GM23338 (cell line): ENCODE measurements around the gene RINL. TPM values are rescaled to one million over a fixed set of nuclear protein-coding genes. Genes with fewer than 3 reads are reported as not detected.

ENCODE experiments used
- ATAC-seq: fragments of 200-7000 bp; cut with Tn5 transposase; 3 replicates; pipeline ENCODE4 v1.9.1; 2020
- DNase-seq: peaks from one replicate; pipeline ENCODE4 v3.0.0-alpha.2; 2015; ENCODE audit warnings: low spot score
- H2AFZ ChIP-seq: fragments of 200-600 bp; sonication (generic); 2 replicates; pipeline ENCODE4 v1.8.0; 2016; ENCODE audit warnings: antibody characterized with exemption, mild to moderate bottlenecking, moderate library complexity
- H3F3A ChIP-seq: fragments of 200-600 bp; sonication (generic); replicated peaks from 2 replicates; pipeline ENCODE4 v1.8.0; 2017; ENCODE audit warnings: antibody characterized with exemption, mixed run types, low read depth
- H3K27ac ChIP-seq: fragments of 200-600 bp; sonication (generic); 2 replicates; pipeline ENCODE4 v1.6.1; 2016; ENCODE audit warnings: low read depth
- H3K27me3 ChIP-seq: fragments of 200-600 bp; sonication (generic); 2 replicates; pipeline ENCODE4 v1.8.0; 2016; ENCODE audit warnings: mild to moderate bottlenecking, mixed run types, moderate library complexity; ENCODE audit not compliant: insufficient read depth
- H3K36me3 ChIP-seq: fragments of 200-600 bp; sonication (generic); 2 replicates; pipeline ENCODE4 v1.8.0; 2016; ENCODE audit warnings: mild to moderate bottlenecking; ENCODE audit not compliant: insufficient read depth
- H3K4me1 ChIP-seq: fragments of 200-600 bp; sonication (generic); 2 replicates; pipeline ENCODE4 v1.8.0; 2016; ENCODE audit warnings: mild to moderate bottlenecking, moderate library complexity; ENCODE audit not compliant: insufficient read depth
- H3K4me2 ChIP-seq: fragments of 200-600 bp; sonication (generic); 2 replicates; pipeline ENCODE4 v1.7.1; 2017; ENCODE audit warnings: mixed run types
- H3K4me3 ChIP-seq: fragments of 200-600 bp; sonication (generic); 2 replicates; pipeline ENCODE4 v1.6.1; 2016; ENCODE audit warnings: mixed run types
- H3K79me2 ChIP-seq: fragments of 200-600 bp; sonication (generic); replicated peaks from 2 replicates; pipeline ENCODE4 v1.8.0; 2017; ENCODE audit warnings: mild to moderate bottlenecking; ENCODE audit not compliant: insufficient read depth
- H3K9me2 ChIP-seq: fragments of 200-600 bp; sonication (generic); 2 replicates; pipeline ENCODE4 v1.8.0; 2017; ENCODE audit not compliant: insufficient read depth
- H4K20me1 ChIP-seq: fragments of 200-600 bp; sonication (generic); replicated peaks from 2 replicates; pipeline ENCODE4 v1.8.0; 2017; ENCODE audit warnings: mild to moderate bottlenecking; ENCODE audit not compliant: insufficient read depth
- H3K27ac Mint-ChIP-seq: 2 replicates; pipeline ENCODE4 v1.8.0; 2020; ENCODE audit warnings: inconsistent platforms, mild to moderate bottlenecking, moderate library complexity, mixed read lengths
- H3K27me3 Mint-ChIP-seq: 3 replicates; pipeline ENCODE4 v1.8.0; 2022; ENCODE audit warnings: low read depth, mild to moderate bottlenecking, moderate library complexity, mixed read lengths, inconsistent platforms; ENCODE audit not compliant: insufficient read depth, poor library complexity
- H3K36me3 Mint-ChIP-seq: 3 replicates; pipeline ENCODE4 v1.8.0; 2021; ENCODE audit warnings: low read depth, mild to moderate bottlenecking, inconsistent platforms, moderate library complexity, mixed read lengths
- H3K4me1 Mint-ChIP-seq: 3 replicates; pipeline ENCODE4 v1.8.0; 2020; ENCODE audit warnings: mild to moderate bottlenecking, inconsistent platforms, mixed read lengths
- H3K4me3 Mint-ChIP-seq: 3 replicates; pipeline ENCODE4 v1.8.0; 2021; ENCODE audit warnings: moderate library complexity, mild to moderate bottlenecking, inconsistent platforms, mixed read lengths
- H3K9me3 Mint-ChIP-seq: 3 replicates; pipeline ENCODE4 v1.8.0; 2020; ENCODE audit warnings: moderate library complexity, mild to moderate bottlenecking, inconsistent platforms, mixed read lengths
- CREB1 ChIP-seq: fragments of 250-450 bp; sonication (Bioruptor Pico); IDR thresholded peaks from 2 replicates; pipeline ENCODE4 v1.5.0; 2020; ENCODE audit warnings: low read depth, mild to moderate bottlenecking, moderate library complexity
- CTCF ChIP-seq, 2 experiments: fragments of 200-600 bp in 1 of 2; sonication (generic) in 1 of 2; conservative IDR thresholded peaks; 2 replicates each; pipeline versions ENCODE4 v1.5.1 to v1.6.1; 2016 to 2017; ENCODE audit warnings: antibody characterized with exemption in 2 of 2, low read depth in 2 of 2, mild to moderate bottlenecking in 2 of 2, moderate library complexity in 1 of 2
- ETS1 ChIP-seq: IDR thresholded peaks from 2 replicates; pipeline ENCODE4 v1.6.1; 2016; ENCODE audit warnings: antibody characterized with exemption
- EZH2phosphoT487 ChIP-seq: fragments of 200-600 bp; sonication (generic); IDR thresholded peaks from one replicate; pipeline ENCODE4 v1.8.1; 2018; ENCODE audit warnings: antibody characterized with exemption; ENCODE audit not compliant: unreplicated experiment
- POLR2AphosphoS5 ChIP-seq: IDR thresholded peaks from 2 replicates; pipeline ENCODE4 v1.6.1; 2016; ENCODE audit warnings: antibody characterized with exemption, low read depth
- ZNF114 ChIP-seq: fragments of 250-450 bp; sonication (Bioruptor Pico); IDR thresholded peaks from 2 replicates; pipeline ENCODE4 v1.5.0; 2020; ENCODE audit warnings: mild to moderate bottlenecking, moderate library complexity
- ZNF331 ChIP-seq: fragments of 250-450 bp; sonication (Bioruptor Pico); IDR thresholded peaks from 2 replicates; pipeline ENCODE4 v1.5.0; 2020; ENCODE audit warnings: low read depth, mild to moderate bottlenecking, moderate library complexity
- ZNF462 ChIP-seq: fragments of 250-450 bp; sonication (Bioruptor Pico); IDR thresholded peaks from 2 replicates; pipeline ENCODE4 v1.5.0; 2020; ENCODE audit warnings: mild to moderate bottlenecking, moderate library complexity
- polyA plus RNA-seq: library from polyadenylated mRNA; unstranded; fragments of >200 nt; fragmentation: Nextera tagmentation; extraction: Ambion mirVana; gene quantifications from 2 replicates; pipeline ENCODE4 v1.2.1, GENCODE V29; 2016
- total RNA-seq: library from RNA; depleted of rRNA; stranded (reverse); fragments of >200 nt; shearing (Covaris generic); gene quantifications from 2 replicates; pipeline ENCODE4 v1.2.3, GENCODE V29; 2014

The RINL gene
- total and polyA plus RNA-seq, 2 experiments from 2014 or later: 11.2 to 21.4 TPM

GRCh38 chr19:38852231-38853044 lies 25.6 kb downstream of the RINL start:
- TF ChIP-seq EZH2phosphoT487: no peak
- TF ChIP-seq ZNF331 (CRISPR knock-in tag): no peak
- TF ChIP-seq CREB1 (CRISPR knock-in tag): peak; percentile 20; the same call in 1 of the 2 replicates
- peak; percentile 13; the same call in 1 of the 2 replicates for TF ChIP-seq POLR2AphosphoS5
- H3K4me3 ChIP-seq: peak overlapping the region; percentile 54
- peaks cover 6% of the 10 kb centered on the region for H3K36me3 ChIP-seq
- peak overlapping the region; percentile 93 for H3K27ac ChIP-seq
- Mint-ChIP-seq H3K27ac (peak overlapping the region; percentile 80), H3K4me3 (peak overlapping the region; percentile 89), H3K4me1 (peaks cover 21% of the 10 kb centered on the region), H3K27me3 (peaks cover 33% of the 10 kb centered on the region), H3K9me3 (peaks cover 23% of the 10 kb centered on the region), H3K36me3 (peaks cover 29% of the 10 kb centered on the region)
- H3K79me2 ChIP-seq: peaks cover 18% of the 10 kb centered on the region
- no peaks in the 10 kb centered on the region for H3K9me2 ChIP-seq
- H3F3A ChIP-seq: peaks cover 23% of the 10 kb centered on the region
- DNase-seq (peak; percentile 78), ATAC-seq (no peak)
- peak overlapping the region; percentile 96 for H3K4me2 ChIP-seq
- H3K27me3 ChIP-seq: no peaks in the 10 kb centered on the region
- peaks cover 11% of the 10 kb centered on the region; the same call in 1 of the 2 replicates for H3K4me1 ChIP-seq
- peak overlapping the region; percentile 92 for H2AFZ ChIP-seq
- peaks cover 12% of the 10 kb centered on the region for H4K20me1 ChIP-seq

- H3K9me3 Mint-ChIP-seq: peaks cover 17% of the 10 kb centered on the region
- H3K4me1 ChIP-seq: peaks cover 11% of the 10 kb centered on the region; the same call in 1 of the 2 replicates
- no peaks in the 10 kb centered on the region for H3K27me3 ChIP-seq
- H3K4me3 Mint-ChIP-seq: peak overlapping the region; percentile 92
- H3K4me3 ChIP-seq: peak overlapping the region; percentile 54
- DNase-seq (peak; percentile 97), ATAC-seq (peak; percentile 9)
- peak overlapping the region; percentile 73 for H3K4me2 ChIP-seq
- H3K27ac ChIP-seq: peak overlapping the region; percentile 93
- H3K9me2 ChIP-seq: no peaks in the 10 kb centered on the region
- H3K27ac Mint-ChIP-seq: peak overlapping the region; percentile 98
- peaks cover 29% of the 10 kb centered on the region for H3F3A ChIP-seq
- H3K79me2 ChIP-seq: peaks cover 26% of the 10 kb centered on the region
- peaks cover 35% of the 10 kb centered on the region for H3K36me3 Mint-ChIP-seq
- H3K27me3 Mint-ChIP-seq: peaks cover 33% of the 10 kb centered on the region
- peaks cover 19% of the 10 kb centered on the region for H4K20me1 ChIP-seq
- H3K36me3 ChIP-seq: peaks cover 13% of the 10 kb centered on the region
- H3K4me1 Mint-ChIP-seq: peaks cover 23% of the 10 kb centered on the region
- H2AFZ ChIP-seq: peak overlapping the region; percentile 89; the same call in 1 of the 2 replicates
- no peak for TF ChIP-seq ZNF462 (CRISPR knock-in tag)
- TF ChIP-seq POLR2AphosphoS5: peak; percentile 57
- no peak for TF ChIP-seq ZNF114
- no peak for TF ChIP-seq CTCF (conservative IDR thresholded peaks at IDR 0.05; ENCODE audit: low read depth in 2 of 2)
- no peak for TF ChIP-seq ETS1
These were observed 26.3 kb downstream of the RINL start for GRCh38 chr19:38851622-38852230.
